GM19238 (cell line): Measurements from ENCODE around the gene TSC22D4.
A peak's percentile ranks its signal among the peaks of the same experiment; 100 is the strongest.

Experiments used
- DNase-seq: peaks from one replicate; pipeline ENCODE4 v3.0.0; 2011; ENCODE audit warnings: low spot score; ENCODE audit not compliant: insufficient read length

Gene TSC22D4

DNA sequence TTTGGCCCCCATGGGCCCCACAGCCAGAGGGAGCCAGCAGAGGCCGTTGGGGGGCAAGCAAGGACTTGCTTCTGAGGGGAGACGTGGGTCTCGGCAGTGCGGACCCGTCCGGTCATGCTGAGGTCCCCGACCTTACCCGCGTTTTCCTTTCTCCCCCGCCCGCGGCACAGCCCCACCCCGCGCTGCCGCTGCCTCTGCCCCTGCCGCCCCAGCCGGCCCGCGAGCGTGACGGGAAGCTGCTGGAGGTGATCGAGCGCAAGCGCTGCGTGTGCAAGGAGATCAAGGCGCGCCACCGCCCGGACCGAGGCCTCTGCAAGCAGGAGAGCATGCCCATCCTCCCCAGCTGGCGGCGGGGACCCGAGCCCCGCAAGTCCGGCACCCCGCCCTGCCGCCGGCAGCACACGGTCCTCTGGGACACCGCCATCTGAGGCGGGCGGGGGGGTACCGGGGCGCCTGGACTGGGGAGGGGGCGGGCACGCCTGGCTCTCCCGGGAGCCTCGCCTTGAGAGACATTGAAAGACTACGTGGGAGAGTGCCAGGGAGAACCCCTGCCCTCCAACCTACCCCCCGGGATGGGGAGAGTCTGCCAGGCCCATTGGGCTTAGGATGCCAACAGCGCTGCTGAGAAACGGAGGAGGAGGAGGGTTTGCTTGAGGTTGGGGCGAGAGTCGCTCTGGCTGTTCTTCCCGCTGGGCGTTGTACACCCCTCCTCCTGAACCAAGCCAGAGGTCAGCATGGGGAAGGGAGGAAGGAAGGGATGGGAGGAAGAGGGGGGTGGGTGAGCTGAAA is 14.7 kb upstream of the TSC22D4 start:
- no peak for DNase-seq

- no peak for DNase-seq
Observed at GRCh38 chr7:100492738-100493475, 13.9 kb upstream of the TSC22D4 start.

- DNase-seq, result no peak
Observed at GRCh38 chr7:100491192-100491578, 12.2 kb upstream of the TSC22D4 start.

DNA sequence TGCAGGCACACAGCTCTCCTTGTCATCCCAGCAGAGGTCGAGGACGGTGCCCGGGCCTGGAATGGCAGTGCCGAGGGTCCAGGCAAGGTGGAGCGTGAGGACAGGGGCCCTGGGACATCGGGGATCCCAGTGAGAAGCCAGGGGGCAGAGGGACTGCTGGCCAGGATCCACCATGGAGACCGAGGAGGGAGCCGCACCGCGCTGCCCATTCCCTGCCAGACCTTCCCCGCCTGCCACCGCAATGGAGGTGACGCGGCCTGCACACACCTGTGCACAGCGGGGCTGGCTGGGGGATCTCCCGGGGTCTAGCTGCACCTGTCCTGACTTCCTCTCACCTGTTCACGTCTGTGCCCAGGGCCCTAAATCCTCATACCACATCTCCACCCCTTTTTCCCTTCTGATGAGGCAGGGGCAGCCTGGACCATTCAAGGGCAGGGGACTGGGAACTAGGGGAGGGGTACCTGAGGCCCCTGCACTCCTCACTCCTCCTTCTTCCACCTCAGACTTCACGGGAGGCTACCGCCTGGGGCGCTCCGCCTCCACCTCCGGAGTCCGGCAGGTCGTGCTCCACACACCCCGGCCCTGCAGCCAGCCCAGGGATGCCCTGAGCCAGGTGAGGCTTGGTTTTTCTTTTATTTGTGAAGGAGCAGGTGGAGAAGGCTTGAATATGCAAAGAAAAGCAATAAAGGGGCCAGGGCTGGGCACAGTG is 11.6 kb upstream of the TSC22D4 start:
- DNase-seq, result no peak

- DNase-seq, result peak; percentile 73
Observed at GRCh38 chr7:100489824-100490223, 10.8 kb upstream of the TSC22D4 start.

GRCh38 chr7:100489121-100489520 is 10.1 kb upstream of the TSC22D4 start:
- no peak for DNase-seq

DNA sequence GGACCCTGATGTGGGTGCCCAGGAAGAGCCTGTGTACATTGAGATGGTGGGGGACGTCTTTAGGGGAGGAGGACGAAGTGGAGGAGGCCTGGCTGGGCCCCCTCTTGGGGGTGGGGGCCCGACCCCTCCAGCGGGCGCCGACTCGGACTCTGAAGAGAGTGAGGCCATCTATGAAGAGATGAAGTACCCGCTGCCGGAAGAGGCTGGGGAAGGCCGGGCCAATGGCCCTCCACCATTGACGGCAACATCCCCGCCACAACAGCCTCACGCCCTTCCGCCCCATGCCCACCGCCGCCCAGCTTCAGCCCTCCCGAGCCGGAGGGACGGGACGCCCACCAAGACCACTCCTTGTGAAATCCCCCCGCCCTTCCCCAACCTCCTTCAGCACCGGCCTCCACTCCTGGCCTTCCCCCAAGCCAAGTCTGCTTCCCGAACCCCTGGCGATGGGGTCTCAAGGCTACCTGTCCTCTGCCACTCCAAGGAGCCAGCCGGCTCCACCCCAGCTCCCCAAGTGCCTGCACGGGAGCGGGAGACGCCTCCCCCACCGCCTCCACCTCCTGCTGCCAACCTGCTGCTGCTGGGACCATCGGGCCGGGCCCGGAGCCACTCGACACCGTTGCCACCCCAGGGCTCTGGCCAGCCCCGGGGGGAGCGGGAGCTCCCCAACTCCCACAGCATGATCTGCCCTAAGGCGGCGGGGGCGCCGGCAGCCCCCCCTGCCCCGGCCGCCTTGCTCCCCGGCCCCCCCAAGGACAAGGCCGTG is 9.5 kb upstream of the TSC22D4 start:
- no peak for DNase-seq

GRCh38 chr7:100486753-100487446 is 7.9 kb upstream of the TSC22D4 start:
- DNase-seq, result no peak

GRCh38 chr7:100486111-100486636 is 7.2 kb upstream of the TSC22D4 start:
- DNase-seq, result no peak

DNA sequence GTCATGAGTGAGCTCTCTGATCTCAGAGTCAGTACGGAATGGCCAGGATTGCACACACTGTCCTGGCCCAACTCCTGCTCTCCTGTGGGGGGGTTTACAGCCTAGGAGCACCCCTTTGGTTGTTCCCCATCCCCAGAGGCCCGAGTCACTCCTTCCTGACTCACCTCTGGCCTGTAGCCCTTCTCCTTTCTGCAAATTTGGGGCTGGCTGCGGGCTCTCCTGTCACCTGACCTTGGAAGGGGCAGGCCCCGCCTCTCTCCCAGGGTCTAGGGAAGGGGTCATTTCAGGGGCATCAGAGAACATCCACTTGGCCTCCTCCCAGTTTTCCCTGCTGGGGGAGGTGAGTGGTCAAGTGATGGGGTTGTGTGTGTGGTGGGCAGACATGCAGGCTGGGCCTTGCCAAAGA is 6.5 kb upstream of the TSC22D4 start:
- peak; percentile 0 for DNase-seq

- DNase-seq, result no peak
Observed at GRCh38 chr7:100484673-100485045, 5.6 kb upstream of the TSC22D4 start.

GRCh38 chr7:100483722-100484672 is 5.0 kb upstream of the TSC22D4 start, which contains the start of gene NYAP1:
NYAP1 (plus strand) TSS chr7:100483927; CDS start chr7:100485312, 1,385 bp downstream.
- DNase-seq, result peak; percentile 47

- peak; percentile 85 for DNase-seq
Observed at GRCh38 chr7:100483090-100483721, 4.2 kb upstream of the TSC22D4 start.

- DNase-seq, result no peak
Observed at GRCh38 chr7:100482728-100483089, 3.7 kb upstream of the TSC22D4 start.

- DNase-seq, result no peak
Observed at GRCh38 chr7:100481466-100481865, 2.5 kb upstream of the TSC22D4 start.

DNA sequence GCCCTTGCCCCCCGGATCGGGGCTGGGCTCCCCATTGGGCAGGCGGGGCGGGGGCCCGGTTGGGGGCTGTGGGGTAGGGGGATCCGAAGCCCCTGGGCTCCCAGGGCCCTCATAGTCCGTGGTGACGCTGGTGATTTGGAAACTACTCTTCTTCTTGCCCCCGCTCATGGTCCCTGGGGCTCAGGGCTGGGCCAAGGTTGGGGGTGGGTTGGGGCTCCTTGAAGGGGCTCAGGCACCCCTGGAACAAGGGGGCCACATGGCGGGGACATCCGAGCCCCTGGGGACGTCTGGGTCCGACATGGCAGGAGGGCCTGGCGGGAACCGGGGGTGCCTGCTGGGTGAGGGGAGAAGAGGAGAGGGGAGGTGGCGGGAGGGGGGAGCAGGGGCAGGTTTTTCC is 1.1 kb downstream of the TSC22D4 start:
- peak; percentile 21 for DNase-seq

DNA sequence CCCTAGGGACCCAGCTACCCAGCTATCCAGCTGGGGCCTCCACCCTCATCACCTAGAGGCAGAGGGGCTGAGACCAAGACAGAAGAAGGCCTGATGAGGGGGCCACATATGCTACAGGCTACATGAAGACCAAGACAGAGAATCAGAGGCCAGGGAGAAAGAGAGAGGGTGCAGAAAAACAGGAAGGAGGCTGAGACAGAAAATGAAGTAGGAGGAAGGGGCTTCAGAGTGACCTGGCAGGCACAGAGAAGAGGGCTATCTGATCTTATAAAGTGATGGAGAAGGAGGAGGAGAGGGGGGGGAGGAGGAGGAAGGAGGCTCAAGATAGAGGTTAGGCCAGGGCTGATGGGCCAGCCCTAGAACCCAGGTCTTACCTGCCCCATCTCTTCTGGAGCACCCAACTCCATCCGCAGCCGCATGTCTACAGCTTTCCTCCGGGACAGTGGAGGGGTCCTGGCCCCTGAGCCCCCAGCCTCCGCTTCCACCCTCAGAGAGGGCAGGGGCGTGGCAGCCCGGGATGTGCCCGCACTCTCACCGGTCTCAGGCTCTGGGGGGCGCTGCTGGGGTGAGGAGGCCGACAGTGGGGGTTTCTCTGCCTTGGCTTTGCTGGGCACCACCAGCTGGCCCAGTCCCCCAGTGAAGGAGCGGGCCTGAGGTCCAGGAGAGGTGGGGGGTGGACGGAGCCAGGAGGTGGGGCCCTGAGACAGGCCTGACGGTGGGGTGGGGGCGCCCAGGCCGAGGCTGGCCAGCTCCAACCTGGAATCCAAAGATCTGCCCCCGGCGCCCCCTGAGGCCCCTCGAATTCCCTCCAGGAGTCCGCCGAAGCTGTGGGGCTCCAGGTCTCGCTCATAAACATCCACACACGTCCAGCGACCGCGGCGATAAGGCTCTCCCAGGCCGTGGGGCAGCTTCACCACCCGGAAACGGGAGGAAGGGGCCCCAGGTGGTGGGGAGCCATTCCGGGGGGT is 1.8 kb downstream of the TSC22D4 start:
- DNase-seq, result peak; percentile 32
